HG02588 (cell line): ENCODE data around the gene SLC34A2.
"Not testable (repeated sequence)": the region's sequence is repeated elsewhere in the genome, so short reads cannot be mapped to it uniquely, and the experiment has no call there.

Experiments
- ATAC-seq: cut with Tn5 transposase; IDR thresholded peaks from one replicate; pipeline ENCODE4 v1.9.1; 2021; ENCODE audit warnings: mild to moderate bottlenecking, moderate library complexity; ENCODE audit not compliant: unreplicated experiment

SLC34A2 gene

GRCh38 chr4:25661441-25661840 is 5.8 kb downstream of the SLC34A2 start:
- ATAC-seq, result not testable (repeated sequence)

GRCh38 chr4:25662306-25662705 is 6.7 kb downstream of the SLC34A2 start:
- no peak for ATAC-seq

- ATAC-seq, result no peak
Measured at GRCh38 chr4:25663781-25664180, 8.1 kb downstream of the SLC34A2 start.

- no peak for ATAC-seq
Measured at GRCh38 chr4:25666031-25666630, 10.5 kb downstream of the SLC34A2 start.

- ATAC-seq, result no peak
Measured at GRCh38 chr4:25667931-25668557, 12.4 kb downstream of the SLC34A2 start.

GRCh38 chr4:25670991-25671390 is 15.3 kb downstream of the SLC34A2 start:
- no peak for ATAC-seq

GRCh38 chr4:25672756-25673155 is 17.1 kb downstream of the SLC34A2 start:
- ATAC-seq, result no peak

- no peak for ATAC-seq
Measured at GRCh38 chr4:25674386-25674785, 18.7 kb downstream of the SLC34A2 start.

GRCh38 chr4:25676221-25676620 is 20.6 kb downstream of the SLC34A2 start:
- no peak for ATAC-seq

- ATAC-seq, result no peak
Measured at GRCh38 chr4:25677157-25677556, 21.5 kb downstream of the SLC34A2 start.

GRCh38 chr4:25677943-25678342 is 22.3 kb downstream of the SLC34A2 start:
- ATAC-seq, result no peak

GRCh38 chr4:25687773-25688172 is 32.1 kb downstream of the SLC34A2 start:
- no peak for ATAC-seq

- ATAC-seq, result no peak
Measured at GRCh38 chr4:25694466-25694865, 38.8 kb downstream of the SLC34A2 start.

GRCh38 chr4:25696409-25696808 is 40.8 kb downstream of the SLC34A2 start:
- no peak for ATAC-seq

GRCh38 chr4:25697516-25697915 is 41.9 kb downstream of the SLC34A2 start:
- no peak for ATAC-seq

GRCh38 chr4:25700661-25701060 is 45.0 kb downstream of the SLC34A2 start:
- ATAC-seq, result no peak

GRCh38 chr4:25702848-25703247 is 47.2 kb downstream of the SLC34A2 start:
- ATAC-seq, result no peak

GRCh38 chr4:25703731-25704388 is 48.2 kb downstream of the SLC34A2 start:
- ATAC-seq, result no peak

GRCh38 chr4:25704516-25704915 is 48.9 kb downstream of the SLC34A2 start:
- no peak for ATAC-seq

GRCh38 chr4:25710637-25711036 is 55.0 kb downstream of the SLC34A2 start:
- ATAC-seq, result no peak

GRCh38 chr4:25712611-25713010 is 57.0 kb downstream of the SLC34A2 start:
- no peak for ATAC-seq

- no peak for ATAC-seq
Measured at GRCh38 chr4:25713812-25714211, 58.2 kb downstream of the SLC34A2 start.
